GM21423 (cell line): ENCODE data around the gene WDR62.
"Not testable (repeated sequence)": the region's sequence is repeated elsewhere in the genome, so short reads cannot be mapped to it uniquely, and the experiment has no call there.

Source experiments
- ATAC-seq: cut with Tn5 transposase; IDR thresholded peaks from one replicate; pipeline ENCODE4 v1.9.1; 2021; ENCODE audit warnings: mild to moderate bottlenecking, moderate library complexity; ENCODE audit not compliant: unreplicated experiment

Gene WDR62

DNA sequence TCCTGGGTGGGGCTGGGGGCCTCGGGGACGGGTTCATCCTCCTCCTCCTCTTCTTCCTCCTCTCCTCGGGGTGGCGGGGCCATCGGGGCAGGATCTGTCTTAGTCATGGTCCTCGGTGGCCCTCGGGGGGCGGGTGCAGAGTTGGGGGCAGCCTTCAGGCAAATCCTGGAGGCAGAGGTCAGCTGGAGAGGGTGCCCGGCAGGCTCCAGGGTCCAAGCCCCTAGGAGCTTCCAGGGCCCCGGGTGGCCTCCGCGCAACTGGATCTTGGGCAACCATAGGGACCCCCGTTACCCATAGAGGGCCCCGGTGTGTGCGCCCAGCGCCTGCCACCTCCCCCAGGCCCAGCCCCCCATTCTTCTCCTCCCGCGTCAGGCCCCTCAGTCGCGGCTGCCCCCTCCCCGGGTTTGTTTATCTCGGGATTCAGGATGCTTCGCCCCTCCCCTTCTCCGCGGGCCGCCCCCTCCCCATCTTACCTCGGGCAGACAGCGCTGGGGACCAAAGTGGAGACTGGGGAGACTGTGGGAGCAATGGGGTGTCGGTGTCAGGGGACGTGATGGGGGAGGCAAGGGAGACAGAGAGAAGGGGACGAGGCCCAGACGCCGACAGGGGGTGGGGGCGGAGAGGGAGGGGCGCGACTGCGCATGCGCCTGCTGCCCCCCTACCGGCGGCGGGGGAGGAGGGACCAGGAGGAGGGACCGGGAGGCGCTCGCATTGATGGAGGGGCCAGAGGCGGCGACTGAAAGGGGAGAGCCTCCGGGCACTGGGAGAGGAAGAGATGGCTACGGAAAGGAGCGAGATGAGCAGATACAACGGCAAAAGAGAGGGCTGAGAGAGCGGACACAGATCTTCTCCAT, 22.2 kb upstream of the WDR62 start, which contains the start of gene CLIP3:
Gene CLIP3, minus strand, starts transcription at position 623 of the 854 bp plus-strand sequence. Its CDS starts 516 bp downstream, at position 107.
- no peak for ATAC-seq

DNA sequence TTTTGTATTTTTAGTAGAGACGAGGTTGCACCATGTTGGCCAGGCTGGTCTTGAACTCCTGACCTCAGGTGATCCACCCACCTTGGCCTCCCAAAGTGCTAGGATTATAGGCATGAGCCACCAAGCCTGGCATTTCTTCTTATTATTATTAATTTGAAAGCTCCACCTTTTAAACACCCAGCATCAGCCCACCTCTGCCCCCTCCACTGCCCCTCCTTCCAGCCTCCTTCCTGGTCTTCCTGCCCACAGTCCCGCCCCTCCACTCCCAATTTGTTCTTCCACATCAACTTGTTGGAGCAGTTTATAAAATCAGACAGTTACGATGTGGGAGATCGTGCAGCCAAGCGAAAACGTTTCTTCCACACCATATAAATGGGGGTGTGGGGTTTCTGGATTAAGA, 14.2 kb upstream of the WDR62 start:
- no peak for ATAC-seq

DNA sequence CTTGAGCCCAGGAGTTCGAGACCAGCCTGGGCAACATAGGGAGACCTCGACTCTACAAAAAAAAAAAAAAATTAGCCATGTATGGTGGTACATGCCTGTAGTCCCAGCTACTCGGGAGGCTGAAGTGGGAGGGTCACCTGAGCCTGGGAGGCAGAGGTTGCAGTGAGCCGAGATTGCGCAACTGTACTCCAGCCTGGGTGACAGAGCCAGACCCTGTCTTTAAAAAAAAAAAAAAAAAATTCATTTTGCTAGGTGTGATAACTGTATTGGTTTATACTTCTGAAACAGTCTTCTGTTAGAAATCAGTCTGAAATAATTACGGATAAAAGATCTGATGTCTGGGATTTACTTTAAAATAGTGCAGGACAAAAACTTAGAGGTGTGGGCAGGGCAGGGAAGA, 13.6 kb upstream of the WDR62 start:
- ATAC-seq: not testable (repeated sequence)

DNA sequence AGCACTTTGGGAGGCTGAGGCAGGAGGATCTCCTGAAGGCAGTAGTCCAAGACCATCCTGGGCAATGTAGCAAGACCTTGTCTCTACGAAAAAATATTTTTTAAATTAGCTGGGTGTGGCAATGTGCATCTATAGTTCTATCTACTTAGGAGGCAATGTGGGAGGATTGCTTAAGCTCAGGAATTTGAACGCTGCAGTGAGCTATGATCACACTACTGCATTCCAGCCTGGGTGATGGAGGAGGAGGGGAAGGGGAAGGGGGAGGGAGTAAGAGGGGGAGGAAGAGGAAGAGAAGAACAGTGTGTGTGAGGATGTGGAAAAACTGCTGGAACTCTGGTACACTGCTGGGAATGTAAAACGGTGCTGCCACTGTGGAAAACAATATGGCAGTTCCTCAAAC, 12.9 kb upstream of the WDR62 start:
- ATAC-seq: no peak

DNA sequence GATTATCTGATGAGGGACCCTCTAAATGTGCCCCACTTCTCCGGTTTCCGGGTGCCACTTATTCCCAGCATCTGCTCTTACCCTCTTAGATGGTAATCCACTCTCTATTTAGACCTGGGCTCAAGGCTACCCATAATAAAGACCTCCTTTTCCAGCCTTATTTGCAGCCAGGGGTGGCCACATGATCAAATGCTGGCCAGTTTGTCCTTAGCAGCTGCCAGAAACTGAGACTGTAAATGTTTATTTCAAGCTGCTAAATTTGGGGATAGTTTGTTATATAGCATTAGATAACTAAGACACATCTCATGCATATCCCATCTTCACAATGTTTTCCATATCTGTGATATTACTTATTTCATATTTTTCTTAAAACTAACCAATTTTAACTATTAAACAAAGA, 10.7 kb upstream of the WDR62 start:
- ATAC-seq: no peak

DNA sequence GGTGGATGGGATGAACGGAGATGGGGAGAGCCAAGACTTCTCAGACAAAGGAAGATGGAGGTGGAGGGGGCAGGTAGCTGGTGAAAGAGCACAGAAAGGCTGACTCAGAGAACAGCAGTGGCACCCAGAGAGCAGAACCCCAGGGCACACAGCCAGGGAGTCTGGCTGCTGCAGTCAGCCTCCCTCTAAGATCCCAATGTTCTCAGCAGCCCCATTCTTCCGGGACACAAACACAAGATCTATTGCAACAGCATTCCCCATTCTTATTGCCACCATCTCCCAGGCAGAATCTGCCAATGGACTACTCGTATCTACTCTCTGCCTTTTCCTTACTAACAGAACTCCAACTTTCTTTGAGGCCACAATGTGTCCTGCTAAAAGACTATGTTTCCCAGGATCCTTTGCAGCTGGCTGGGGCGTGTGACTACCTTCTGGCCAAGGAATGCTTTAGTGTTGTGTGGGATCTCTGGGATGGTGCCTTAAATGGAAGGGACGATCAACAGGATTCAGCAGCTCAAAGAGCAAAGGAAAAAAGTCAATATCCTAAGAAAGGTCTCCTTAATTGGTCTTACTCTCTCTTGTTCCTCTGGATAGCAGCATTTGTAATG, 8.2 kb upstream of the WDR62 start:
- no peak for ATAC-seq

DNA sequence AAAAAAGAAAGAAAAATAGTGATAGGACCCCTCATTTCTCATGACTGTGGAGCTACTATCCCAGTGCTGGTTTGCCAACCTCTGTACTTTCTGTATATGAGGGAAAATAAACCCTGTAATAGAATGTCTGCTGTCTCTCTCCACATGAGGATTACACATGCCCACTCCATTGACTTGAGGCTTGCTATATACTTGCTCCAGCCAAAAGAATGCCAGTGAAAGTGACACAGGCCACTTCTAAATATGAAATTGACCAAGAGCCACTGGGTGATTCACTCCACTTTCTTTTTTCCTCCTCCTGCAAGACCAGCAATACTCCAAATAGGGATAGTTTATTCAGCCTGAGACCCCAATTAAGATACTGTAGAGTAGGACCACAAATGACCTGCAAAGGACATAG, 6.9 kb upstream of the WDR62 start:
- no peak for ATAC-seq

DNA sequence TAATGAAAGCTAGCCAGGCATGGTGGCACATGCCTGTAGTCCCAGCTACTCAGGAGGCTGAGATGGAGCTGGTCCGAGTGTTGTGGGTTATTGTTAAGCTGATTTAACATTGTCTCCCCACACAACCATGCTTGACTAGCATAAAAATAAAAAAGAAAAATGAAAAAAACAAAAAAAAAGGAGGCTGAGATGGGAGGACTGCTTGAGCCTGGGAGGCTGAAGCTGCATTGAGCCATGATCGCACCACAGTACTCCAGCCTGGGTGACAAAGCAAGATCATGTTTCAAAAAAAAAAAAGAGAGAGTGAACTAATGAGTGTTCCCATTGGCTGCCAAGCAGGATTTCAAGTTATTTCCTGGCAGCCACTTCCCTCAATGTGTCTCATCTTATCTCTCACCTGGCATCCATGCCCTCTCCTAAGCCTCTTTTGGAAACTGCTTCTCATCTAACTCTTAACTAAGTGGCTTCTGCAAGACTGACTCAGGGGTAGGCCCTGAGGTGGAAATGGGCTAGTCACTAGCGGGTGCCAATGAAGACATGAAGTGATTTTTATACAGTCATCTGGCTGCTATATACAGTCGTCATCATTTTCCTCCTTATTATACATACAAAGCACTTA, 5.5 kb upstream of the WDR62 start:
- ATAC-seq: no peak

DNA sequence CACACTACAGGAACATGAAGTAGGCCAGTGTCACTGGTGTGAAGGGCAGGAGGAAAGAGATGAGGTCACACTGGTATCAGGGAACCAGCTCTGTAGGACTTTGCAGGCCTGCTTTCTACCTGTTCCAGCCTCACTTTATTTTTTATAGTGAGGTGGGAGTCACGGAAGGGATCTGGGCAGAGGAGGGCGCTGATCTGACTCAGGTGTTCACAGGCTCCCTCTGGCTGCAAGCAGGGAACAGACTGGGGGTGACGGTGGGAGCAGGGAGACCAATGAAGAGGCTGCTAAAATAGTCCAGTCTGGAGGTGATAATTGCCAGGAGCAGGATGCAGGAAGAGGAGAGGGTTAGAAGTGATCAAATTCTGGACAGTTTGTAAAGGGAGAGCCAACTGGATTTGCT, 3.5 kb upstream of the WDR62 start:
- no peak for ATAC-seq

DNA sequence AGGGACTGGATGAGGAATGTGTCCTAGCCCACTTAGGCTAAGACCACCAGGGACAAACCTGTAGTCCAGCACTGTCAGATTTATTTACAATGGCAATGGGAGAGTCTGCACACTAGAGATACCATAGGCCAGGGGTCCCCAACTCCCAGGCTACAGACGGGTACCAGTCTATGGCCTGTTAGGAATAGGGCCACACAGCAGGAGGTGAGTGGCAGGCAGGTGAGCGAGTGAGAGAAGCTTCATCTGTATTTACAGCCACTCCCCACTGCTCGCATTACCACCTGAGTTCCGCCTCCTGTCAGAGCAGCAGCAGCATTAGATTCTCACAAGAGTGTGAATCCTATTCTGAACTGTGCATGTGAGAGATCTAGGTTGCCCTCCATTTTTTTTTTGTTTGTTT, 3.1 kb upstream of the WDR62 start:
- no peak for ATAC-seq

DNA sequence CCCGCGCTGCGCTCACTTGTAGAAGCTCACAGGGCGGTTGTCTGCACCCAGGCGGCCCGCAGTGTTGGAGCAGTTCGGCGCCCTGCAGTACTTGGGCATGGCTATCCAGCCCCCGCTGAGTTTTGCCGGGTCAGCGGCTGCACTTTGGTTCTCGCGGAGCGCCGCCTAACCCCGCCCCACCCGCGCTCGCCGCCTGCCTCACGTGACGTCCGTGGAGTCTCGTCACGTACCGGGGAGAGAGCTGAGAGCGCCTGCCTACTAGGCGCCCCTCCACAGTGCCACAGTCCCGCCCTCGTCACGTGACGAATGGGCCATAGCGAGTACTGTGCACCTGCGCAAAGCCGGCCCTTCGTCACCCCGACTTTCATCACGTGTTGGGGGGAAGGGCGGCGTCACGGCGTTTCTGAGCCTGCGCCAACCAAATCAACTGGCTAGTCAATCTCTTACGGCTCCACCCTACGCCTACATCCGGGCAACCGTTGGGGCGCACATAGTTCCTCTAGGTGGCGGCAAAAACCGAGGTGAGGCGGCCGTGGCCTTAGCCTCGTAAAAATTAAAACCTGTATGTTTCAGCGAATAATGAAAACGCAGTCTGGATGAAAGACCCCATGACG, 471 bp upstream of the WDR62 start, which contains the start of gene THAP8:
Gene THAP8, minus strand, starts transcription at position 167 of the 614 bp plus-strand sequence. Its CDS starts 68 bp downstream, at position 99.
- ATAC-seq: peak; percentile 75

DNA sequence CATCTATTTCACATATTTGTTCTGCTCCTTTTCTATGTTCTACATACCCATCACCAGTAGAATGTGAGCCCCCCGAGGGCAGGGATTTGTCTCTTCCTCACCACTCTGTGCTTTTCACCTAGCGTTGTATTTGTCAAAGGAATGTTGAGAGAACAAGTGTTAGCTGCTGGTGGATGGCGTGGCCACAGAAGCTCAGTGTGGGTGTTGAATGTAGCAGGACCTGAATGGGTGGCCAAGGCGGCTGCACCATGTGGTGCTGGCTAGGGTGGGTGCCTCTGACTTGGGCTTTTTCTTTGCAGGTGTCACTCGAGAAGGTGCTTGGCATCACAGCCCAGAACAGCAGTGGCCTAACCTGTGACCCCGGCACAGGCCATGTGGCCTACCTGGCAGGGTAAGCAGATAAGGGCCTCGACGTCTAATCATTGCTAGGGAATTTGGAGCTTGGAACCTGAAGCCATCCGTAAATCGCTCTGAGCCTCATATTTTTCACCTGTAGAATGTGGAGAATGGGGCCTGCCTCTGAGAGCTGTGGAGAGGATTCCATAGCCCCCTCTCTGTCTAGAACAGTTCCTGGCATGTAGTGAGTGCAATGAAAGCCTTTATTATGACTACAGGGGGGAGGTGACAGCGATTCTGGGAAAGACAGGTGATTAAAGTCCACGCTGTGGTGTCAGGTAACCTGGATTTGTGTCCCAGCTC, 3.9 kb downstream of the WDR62 start:
- no peak for ATAC-seq

DNA sequence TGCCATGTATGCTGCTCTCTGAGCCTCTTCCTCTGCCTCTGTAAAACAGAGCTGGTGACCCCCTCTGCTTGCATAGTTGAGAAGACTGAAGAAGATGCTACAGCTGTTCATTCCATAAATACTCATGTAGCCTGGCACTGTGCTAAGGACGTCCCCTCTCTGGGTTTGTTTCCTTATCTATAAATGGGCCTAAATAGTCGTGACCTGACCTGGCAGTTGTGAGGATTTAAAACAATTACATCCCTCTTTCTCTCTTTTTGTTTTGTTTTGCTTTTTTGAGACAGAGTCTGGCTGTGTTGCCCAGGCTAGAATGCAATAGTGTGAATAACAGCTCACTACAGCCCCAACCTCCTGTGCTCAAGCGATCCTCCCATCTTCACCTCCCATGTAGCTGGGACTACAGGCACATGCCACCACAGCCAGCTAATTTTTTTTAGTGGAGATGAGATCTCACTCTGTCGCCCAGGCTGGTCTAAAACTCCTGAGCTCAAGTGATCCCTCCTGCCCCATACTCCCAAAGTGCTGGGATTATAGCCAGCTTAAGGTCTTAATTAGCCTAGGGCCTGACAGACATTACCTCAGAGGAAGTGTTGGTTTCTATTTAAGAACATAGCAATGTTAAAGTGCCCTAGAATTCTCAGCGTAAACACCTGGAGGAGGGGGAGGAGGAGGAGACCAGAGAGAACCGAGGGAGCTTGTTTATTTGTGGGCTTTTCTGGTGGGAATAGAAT, 4.6 kb downstream of the WDR62 start:
- no peak for ATAC-seq

DNA sequence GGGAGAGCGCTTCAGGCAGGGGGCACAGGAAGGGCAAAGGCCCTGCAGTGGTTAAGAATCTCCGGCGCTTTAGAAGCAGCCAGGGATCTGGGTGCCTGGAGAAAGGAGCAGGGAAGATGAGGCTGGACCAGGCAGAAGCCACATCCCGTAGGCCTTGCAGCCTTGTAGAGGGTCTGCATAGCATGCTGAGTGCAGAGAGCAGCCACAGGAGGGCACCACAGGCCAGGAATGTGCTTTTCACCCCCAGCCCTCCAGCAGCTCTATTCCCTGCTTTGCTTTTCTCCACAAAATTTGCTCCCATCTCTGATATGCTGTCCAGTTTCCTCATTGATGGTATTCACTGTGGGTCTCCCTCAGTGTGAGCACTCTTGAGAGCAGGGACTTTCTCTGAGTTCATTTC, 5.7 kb downstream of the WDR62 start:
- ATAC-seq: no peak

DNA sequence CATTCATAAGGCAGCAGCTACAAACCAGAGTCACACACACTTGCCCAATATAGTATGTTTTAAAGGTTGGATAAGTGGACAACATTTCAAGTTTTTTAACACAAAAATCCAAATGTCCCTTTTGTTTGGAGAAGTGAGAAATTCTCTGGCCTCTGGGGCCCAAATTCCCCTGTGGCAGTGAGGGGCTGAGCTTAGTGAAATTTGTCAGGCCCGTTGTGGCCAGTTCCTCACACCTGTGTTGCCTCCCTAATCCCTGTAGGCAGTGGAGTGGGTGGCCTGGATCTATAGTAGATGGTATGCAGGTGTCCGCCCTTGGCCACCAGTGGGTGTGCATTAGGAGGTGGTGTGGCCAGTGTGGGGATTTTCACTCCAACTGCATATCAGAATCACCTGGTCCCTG, 6.7 kb downstream of the WDR62 start:
- ATAC-seq: no peak

DNA sequence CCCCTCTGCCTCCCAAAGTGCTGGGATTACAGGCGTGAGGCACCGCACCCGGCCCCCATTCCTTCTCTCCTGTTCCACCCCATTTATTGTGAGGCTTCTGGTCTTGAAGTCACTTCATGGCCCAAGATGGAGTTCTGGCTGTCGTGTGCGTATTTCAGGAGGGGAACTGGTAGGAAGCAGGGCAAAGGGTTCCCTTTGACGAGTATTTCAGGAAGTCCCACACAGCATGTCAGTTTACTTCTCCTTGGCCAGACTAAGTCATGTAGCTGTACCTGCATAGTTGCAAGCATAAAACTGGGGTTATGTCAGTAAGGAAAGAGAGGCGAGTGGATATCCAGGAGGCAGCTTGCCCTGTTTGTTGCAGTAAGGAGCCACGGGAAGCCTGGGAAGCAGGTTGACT, 10.1 kb downstream of the WDR62 start:
- ATAC-seq: no peak

DNA sequence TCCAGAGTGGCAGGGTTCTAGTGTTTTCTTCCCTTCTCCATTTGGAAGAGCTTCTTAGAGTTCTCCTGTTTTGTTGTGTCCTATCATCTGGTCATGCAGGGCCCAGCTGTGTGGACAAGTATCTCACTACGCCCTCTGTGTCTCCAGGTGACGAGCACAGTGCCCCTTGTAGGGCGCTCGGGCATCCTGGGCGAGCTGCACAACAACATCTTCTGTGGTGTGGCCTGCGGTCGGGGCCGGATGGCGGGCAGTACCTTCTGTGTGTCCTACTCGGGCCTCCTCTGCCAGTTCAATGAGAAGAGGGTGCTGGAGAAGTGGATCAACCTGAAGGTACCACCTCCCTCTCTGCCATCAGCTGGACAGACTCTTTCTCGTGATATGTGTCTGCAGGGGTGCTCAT, 13.0 kb downstream of the WDR62 start:
- ATAC-seq: no peak

DNA sequence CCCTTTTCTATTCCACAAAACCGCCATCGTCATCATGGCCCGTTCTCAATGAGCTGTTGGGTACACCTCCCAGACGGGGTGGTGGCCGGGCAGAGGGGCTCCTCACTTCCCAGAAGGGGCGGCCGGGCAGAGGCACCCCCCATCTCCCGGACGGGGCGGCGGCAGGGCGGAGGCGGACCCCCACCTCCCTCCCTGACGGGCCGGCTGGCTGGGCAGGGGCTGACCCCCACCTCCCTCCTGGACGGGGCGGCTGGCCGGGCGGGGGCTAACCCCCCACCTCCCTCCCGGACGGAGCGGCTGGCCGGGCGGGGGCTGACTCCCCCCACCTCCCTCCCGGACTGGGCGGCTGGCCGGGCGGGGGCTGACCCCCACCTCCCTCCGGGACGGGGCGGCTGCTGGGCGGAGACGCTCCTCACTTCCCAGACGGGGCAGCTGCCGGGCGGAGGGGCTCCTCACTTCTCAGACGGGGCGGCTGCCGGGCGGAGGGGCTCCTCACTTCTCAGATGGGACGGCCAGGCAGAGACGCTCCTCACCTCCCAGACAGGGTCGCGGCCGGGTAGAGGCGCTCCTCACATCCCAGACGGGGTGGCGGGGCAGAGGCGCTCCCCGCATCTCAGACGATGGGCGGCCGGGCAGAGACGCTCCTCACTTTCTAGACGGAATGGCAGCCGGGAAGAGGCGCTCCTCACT, 14.3 kb downstream of the WDR62 start:
- ATAC-seq: not testable (repeated sequence)

DNA sequence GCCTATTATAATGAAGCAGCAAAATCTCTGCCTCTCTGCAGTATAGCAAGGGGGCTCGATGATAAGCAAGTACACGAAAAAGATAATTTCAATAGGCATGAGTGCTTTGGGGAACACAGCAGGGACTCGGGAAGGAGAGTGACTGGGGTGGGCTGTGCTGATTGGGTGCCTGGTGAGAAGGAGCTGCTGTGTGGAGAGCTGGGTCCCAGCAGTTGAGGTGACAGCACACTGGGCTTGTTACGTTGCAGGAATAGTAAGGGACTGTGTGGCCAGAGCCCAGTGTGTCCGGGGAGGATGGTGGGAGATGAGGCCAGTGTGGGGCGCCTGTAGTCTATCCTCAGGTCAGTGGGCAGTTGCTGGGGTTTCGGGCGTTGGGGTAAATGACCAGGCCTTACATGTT, 17.4 kb downstream of the WDR62 start:
- ATAC-seq: no peak
